ENCODE results near the gene GRID2IP.
"Not testable (repeated sequence)": the region's sequence is repeated elsewhere in the genome, so short reads cannot be mapped to it uniquely, and the experiment has no call there.

Gene GRID2IP

GRCh38 chr7:6487184-6487545 is 64.1 kb downstream of the GRID2IP start:
- no peak for ATAC-seq
- no peak overlapping the region for H3K4me3 Mint-ChIP-seq
- H3K9me3 Mint-ChIP-seq = no peaks in the 10 kb centered on the region

GRCh38 chr7:6486438-6487183 is 64.7 kb downstream of the GRID2IP start:
- no peaks in the 10 kb centered on the region for H3K9me3 Mint-ChIP-seq
- H3K4me3 Mint-ChIP-seq = no peak overlapping the region
- DNase-seq (no peak), ATAC-seq (no peak)
- peaks cover 20% of the 10 kb centered on the region for H3K4me1 Mint-ChIP-seq
- peak overlapping the region in 1 of 2 donors; percentile 78 for H3K27ac Mint-ChIP-seq
- H3K27me3 Mint-ChIP-seq = no peaks in the 10 kb centered on the region

More at GRCh38 chr7:6487184-6487545, 64.1 kb downstream of the GRID2IP start:
- Mint-ChIP-seq H3K27me3 (peaks cover 2% of the 10 kb centered on the region), H3K4me1 (peaks cover 15% of the 10 kb centered on the region), H3K27ac (no peak overlapping the region)
- DNase-seq = no peak

GRCh38 chr7:6482743-6483119 is 68.5 kb downstream of the GRID2IP start:
- H3K27ac Mint-ChIP-seq = peak overlapping the region in 1 of 2 donors; percentile 91
- DNase-seq (no peak), ATAC-seq (no peak)
- peaks cover 53% of the 10 kb centered on the region for H3K4me1 Mint-ChIP-seq
- peak overlapping the region; percentile 86 to 91 for H3K4me3 Mint-ChIP-seq
- H3K27me3 Mint-ChIP-seq = no peaks in the 10 kb centered on the region
- no peaks in the 10 kb centered on the region for H3K9me3 Mint-ChIP-seq

- Mint-ChIP-seq H3K27me3 (no peaks in the 10 kb centered on the region), H3K27ac (no peak overlapping the region), H3K4me1 (peaks cover 58% of the 10 kb centered on the region), H3K4me3 (peak overlapping the region; percentile 86 to 91), H3K9me3 (no peaks in the 10 kb centered on the region)
- ATAC-seq (no peak), DNase-seq (no peak)
Measured at GRCh38 chr7:6482307-6482706, 69.0 kb downstream of the GRID2IP start.

GRCh38 chr7:6481445-6481844 is 69.8 kb downstream of the GRID2IP start:
- no peaks in the 10 kb centered on the region for H3K27me3 Mint-ChIP-seq
- H3K4me1 Mint-ChIP-seq = peaks cover 66% of the 10 kb centered on the region
- H3K4me3 Mint-ChIP-seq = peak overlapping the region in 1 of 2 donors; percentile 39
- no peak for DNase-seq
- H3K9me3 Mint-ChIP-seq = no peaks in the 10 kb centered on the region
- peak overlapping the region in 1 of 2 donors; percentile 63 for H3K27ac Mint-ChIP-seq
- no peak for ATAC-seq

- ATAC-seq = no peak
- H3K27ac Mint-ChIP-seq = no peak overlapping the region
- peaks cover 77% of the 10 kb centered on the region for H3K4me1 Mint-ChIP-seq
- no peaks in the 10 kb centered on the region for H3K27me3 Mint-ChIP-seq
- H3K4me3 Mint-ChIP-seq = peak overlapping the region in 1 of 2 donors; percentile 5
- DNase-seq = no peak
- H3K9me3 Mint-ChIP-seq = no peaks in the 10 kb centered on the region
Measured at GRCh38 chr7:6480323-6480660, 71.0 kb downstream of the GRID2IP start.

GRCh38 chr7:6479067-6479466 is 72.2 kb downstream of the GRID2IP start:
- Mint-ChIP-seq H3K27me3 (no peaks in the 10 kb centered on the region), H3K27ac (peak overlapping the region; percentile 25 to 75), H3K4me1 (peaks cover 74% of the 10 kb centered on the region), H3K9me3 (no peaks in the 10 kb centered on the region), H3K4me3 (peak overlapping the region in 1 of 2 donors; percentile 31)
- no peak for DNase-seq
- ATAC-seq = no peak

GRCh38 chr7:6478186-6478585 is 73.1 kb downstream of the GRID2IP start:
- Mint-ChIP-seq H3K4me1 (peaks cover 77% of the 10 kb centered on the region), H3K27ac (no peak overlapping the region), H3K9me3 (no peaks in the 10 kb centered on the region), H3K27me3 (no peaks in the 10 kb centered on the region), H3K4me3 (no peak overlapping the region)
- no peak for DNase-seq
- no peak for ATAC-seq

- Mint-ChIP-seq H3K9me3 (no peaks in the 10 kb centered on the region), H3K4me3 (no peak overlapping the region), H3K27ac (peak overlapping the region in 1 of 2 donors; percentile 27), H3K27me3 (no peaks in the 10 kb centered on the region), H3K4me1 (peaks cover 70% of the 10 kb centered on the region)
- no peak for ATAC-seq
- DNase-seq = no peak
Measured at GRCh38 chr7:6477318-6477660, 74.0 kb downstream of the GRID2IP start.

- Mint-ChIP-seq H3K27ac (no peak overlapping the region), H3K4me3 (no peak overlapping the region), H3K27me3 (no peaks in the 10 kb centered on the region), H3K9me3 (no peaks in the 10 kb centered on the region), H3K4me1 (peaks cover 64% of the 10 kb centered on the region)
- no peak for DNase-seq
- no peak for ATAC-seq
Measured at GRCh38 chr7:6476596-6477317, 74.5 kb downstream of the GRID2IP start.

- Mint-ChIP-seq H3K9me3 (no peaks in the 10 kb centered on the region), H3K4me1 (peaks cover 53% of the 10 kb centered on the region), H3K27ac (peak overlapping the region in 1 of 2 donors; percentile 87), H3K4me3 (no peak overlapping the region), H3K27me3 (no peaks in the 10 kb centered on the region)
- ATAC-seq = no peak
- DNase-seq = no peak
Measured at GRCh38 chr7:6475433-6476186, 75.7 kb downstream of the GRID2IP start.

GRCh38 chr7:6465862-6466261 is 85.4 kb downstream of the GRID2IP start:
- no peak overlapping the region for H3K4me3 Mint-ChIP-seq
- no peaks in the 10 kb centered on the region for H3K27me3 Mint-ChIP-seq
- ATAC-seq (no peak), DNase-seq (no peak)
- no peak overlapping the region for H3K27ac Mint-ChIP-seq
- no peaks in the 10 kb centered on the region for H3K9me3 Mint-ChIP-seq
- H3K4me1 Mint-ChIP-seq = no peaks in the 10 kb centered on the region

GRCh38 chr7:6463609-6464008 is 87.7 kb downstream of the GRID2IP start:
- peak overlapping the region in 1 of 2 donors; percentile 54 for H3K27ac Mint-ChIP-seq

GRCh38 chr7:6461946-6462550 is 89.2 kb downstream of the GRID2IP start:
- DNase-seq (no peak), ATAC-seq (no peak)
- no peaks in the 10 kb centered on the region for H3K4me1 Mint-ChIP-seq
- H3K4me3 Mint-ChIP-seq = no peak overlapping the region
- no peaks in the 10 kb centered on the region for H3K9me3 Mint-ChIP-seq
- H3K27ac Mint-ChIP-seq = no peak overlapping the region
- no peaks in the 10 kb centered on the region for H3K27me3 Mint-ChIP-seq

More at GRCh38 chr7:6463609-6464008, 87.7 kb downstream of the GRID2IP start:
- not testable (repeated sequence) for ATAC-seq, H3K4me3 Mint-ChIP-seq, DNase-seq, H3K27me3 Mint-ChIP-seq, H3K4me1 Mint-ChIP-seq, H3K9me3 Mint-ChIP-seq

- no peaks in the 10 kb centered on the region for H3K27me3 Mint-ChIP-seq
- no peak for ATAC-seq
- H3K27ac Mint-ChIP-seq = no peak overlapping the region
- no peak overlapping the region for H3K4me3 Mint-ChIP-seq
- no peak for DNase-seq
- H3K9me3 Mint-ChIP-seq = no peaks in the 10 kb centered on the region
- no peaks in the 10 kb centered on the region for H3K4me1 Mint-ChIP-seq
Measured at GRCh38 chr7:6460990-6461584, 90.2 kb downstream of the GRID2IP start.
